Common myeloid progenitor, CD34-positive (primary cell): ENCODE results near the gene CLEC16A.

Experiments used
- CTCF ChIA-PET: fragments of 350-600 bp; sonication (Branson Sonifier 250); formaldehyde crosslinking; loops from one replicate; lab custom pipeline; 2021; ENCODE audit warnings: antibody characterized with exemption; lab: Charles Lee
- POLR2A ChIA-PET: fragments of 350-600 bp; sonication (Branson Sonifier 250); formaldehyde crosslinking; loops from one replicate; lab custom pipeline; 2021; ENCODE audit warnings: antibody characterized with exemption; lab: Charles Lee
- DNase-seq, 3 donors: peaks; one replicate each; pipeline versions ENCODE4 v3.0.0 to v3.0.0-alpha.2; 2013
- H3K27ac ChIP-seq, 2 experiments: 1 replicate in 1 of 2; 2 replicates in 1 of 2; pipeline ENCODE4 v1.7.0; 2013; ENCODE audit warnings: inconsistent platforms in 2 of 2, low read length in 2 of 2, mild to moderate bottlenecking in 2 of 2, low read depth in 1 of 2, moderate library complexity in 1 of 2; ENCODE audit not compliant: severe bottlenecking in 2 of 2, insufficient read depth in 1 of 2, poor library complexity in 1 of 2
- H3K27me3 ChIP-seq, 5 experiments: replicated peaks in 2 of 5; 1 replicate in 3 of 5; 2 replicates in 2 of 5; pipeline versions ENCODE4 v1.6.1 to v1.7.0; 2013; ENCODE audit warnings: low read length in 4 of 5, mild to moderate bottlenecking in 2 of 5, moderate library complexity in 2 of 5, inconsistent platforms in 1 of 5; ENCODE audit not compliant: insufficient read depth in 5 of 5, control insufficient read depth in 4 of 5
- H3K36me3 ChIP-seq, 4 experiments: 1 replicate in 2 of 4; 2 replicates in 2 of 4; pipeline versions ENCODE4 v1.6.1 to v1.7.0; 2013; ENCODE audit warnings: low read length in 3 of 4, control low read depth in 1 of 4, mild to moderate bottlenecking in 1 of 4; ENCODE audit not compliant: control insufficient read depth in 4 of 4, insufficient read depth in 4 of 4
- H3K4me1 ChIP-seq, 4 experiments: 1 replicate in 3 of 4; 2 replicates in 1 of 4; pipeline versions ENCODE4 v1.6.1 to v1.7.1; 2013; ENCODE audit warnings: low read length in 3 of 4, mild to moderate bottlenecking in 3 of 4, control low read depth in 1 of 4, inconsistent platforms in 1 of 4, moderate library complexity in 1 of 4; ENCODE audit not compliant: control insufficient read depth in 4 of 4, insufficient read depth in 4 of 4; ENCODE audit errors: control extremely low read depth in 1 of 4
- H3K4me3 ChIP-seq, 7 experiments: 1 replicate in 4 of 7; 2 replicates in 3 of 7; pipeline versions ENCODE4 v1.5.1 to v1.7.0; 2013; ENCODE audit warnings: mild to moderate bottlenecking in 7 of 7, low read length in 6 of 7, moderate library complexity in 6 of 7, inconsistent platforms in 2 of 7, low read depth in 2 of 7, control low read depth in 1 of 7; ENCODE audit not compliant: insufficient read depth in 4 of 7, control insufficient read depth in 1 of 7; ENCODE audit errors: extremely low read depth in 1 of 7
- H3K9me3 ChIP-seq, 5 experiments: 1 replicate in 4 of 5; 2 replicates in 1 of 5; pipeline versions ENCODE4 v1.6.1 to v1.7.1; 2013; ENCODE audit warnings: low read length in 4 of 5, mild to moderate bottlenecking in 2 of 5, inconsistent platforms in 1 of 5, low read depth in 1 of 5, moderate library complexity in 1 of 5; ENCODE audit not compliant: control insufficient read depth in 4 of 5, insufficient read depth in 2 of 5; ENCODE audit errors: control extremely low read depth in 1 of 5
- WGBS: methylation state at CpG from one replicate; pipeline ENCODE4 v1.1.5; 2013; ENCODE audit not compliant: insufficient coverage; 5-methylcytosine and 5-hydroxymethylcytosine counted together

CLEC16A gene

DNA sequence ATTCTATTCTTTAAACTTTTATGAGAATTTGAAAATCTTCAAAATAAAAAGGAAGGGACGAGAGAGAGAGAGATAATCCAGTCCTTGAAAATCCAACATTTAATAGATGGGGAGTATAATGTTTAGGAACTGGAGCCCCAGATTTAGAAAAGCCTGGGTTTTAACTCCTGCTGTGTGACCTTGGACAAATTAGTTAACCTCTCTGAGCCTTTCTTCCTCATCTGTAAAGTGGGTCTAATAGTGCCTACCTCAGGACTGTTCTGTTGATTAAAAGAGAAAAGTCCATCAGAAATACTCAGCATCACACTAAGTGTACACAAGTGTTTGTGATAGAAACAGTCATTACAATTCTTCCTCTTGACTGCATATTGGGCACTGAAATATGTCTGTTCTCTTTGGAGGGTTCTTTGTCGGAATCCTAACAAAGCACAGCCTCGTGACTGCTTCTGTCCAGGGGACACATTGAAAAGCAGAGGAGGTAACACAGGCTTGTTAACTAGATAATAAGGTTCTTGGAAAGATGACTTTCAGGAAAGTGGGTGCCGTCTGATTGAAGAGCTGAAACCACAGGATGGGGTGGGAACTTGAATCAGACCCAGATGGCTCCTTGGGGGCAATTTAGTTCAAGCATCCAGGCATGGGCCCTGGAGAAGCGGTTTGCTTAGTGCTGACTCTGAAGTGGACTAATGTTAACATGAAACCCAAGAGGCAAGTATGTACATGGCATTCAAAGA lies 128.2 kb downstream of the CLEC16A start:
- 59% methylated on average over 3 of the region's 5 CpGs for WGBS
- ChIA-PET CTCF (interaction anchor here (1.4 kb wide), 2 partner anchors 10 to 23 kb away, joined by 3 to 4 read pairs; no protein-coding TSS in a partner anchor), POLR2A (interaction anchor here (1.1 kb wide), 1 partner anchor 20 kb away, joined by 4 read pairs; no protein-coding TSS in a partner anchor)
- Histone ChIP-seq H3K27me3 (no peaks in the 10 kb centered on the region), H3K36me3 (peaks cover 0 to 8% (median 6%) of the 10 kb centered on the region in 4 experiments), H3K27ac (no peak overlapping the region), H3K4me1 (peaks cover 2 to 15% (median 5%) of the 10 kb centered on the region in 4 experiments), H3K9me3 (no peaks in the 10 kb centered on the region), H3K4me3 (no peak overlapping the region)
- DNase-seq = peak in 2 of 3 donors; percentile 40 to 48

- DNase-seq = no peak
- POLR2A ChIA-PET = interaction anchor here (0.7 to 1.1 kb wide), 2 partner anchors 21 to 184 kb away, joined by 3 to 4 read pairs; no protein-coding TSS in a partner anchor
- Histone ChIP-seq H3K36me3 (peaks cover 0 to 8% (median 6%) of the 10 kb centered on the region in 4 experiments), H3K9me3 (no peaks in the 10 kb centered on the region), H3K27ac (no peak overlapping the region), H3K27me3 (no peaks in the 10 kb centered on the region), H3K4me1 (peaks cover 2 to 15% (median 5%) of the 10 kb centered on the region in 4 experiments), H3K4me3 (no peak overlapping the region)
- CTCF ChIA-PET = interaction anchor here (1.4 kb wide), 2 partner anchors 9 to 22 kb away, joined by 3 to 4 read pairs; no protein-coding TSS in a partner anchor
- WGBS = 97% methylated on average over 10 of the region's 11 CpGs
Observed at GRCh38 chr16:11073407-11073999, 129.1 kb downstream of the CLEC16A start.

GRCh38 chr16:11074131-11074530 lies 129.8 kb downstream of the CLEC16A start:
- H3K27me3 ChIP-seq = no peaks in the 10 kb centered on the region
- H3K9me3 ChIP-seq = no peaks in the 10 kb centered on the region
- no peak overlapping the region for H3K27ac ChIP-seq
- DNase-seq = no peak
- ChIA-PET CTCF (interaction anchor here (0.6 to 1.9 kb wide), 4 partner anchors 9 to 90 kb away, joined by 3 to 7 read pairs (median 4); no protein-coding TSS in a partner anchor), POLR2A (interaction anchor here (0.7 kb wide), 1 partner anchor 183 kb away, joined by 3 read pairs; no protein-coding TSS in a partner anchor)
- peaks cover 0 to 8% (median 4%) of the 10 kb centered on the region in 4 experiments for H3K36me3 ChIP-seq
- no peak overlapping the region for H3K4me3 ChIP-seq
- peaks cover 2 to 15% (median 5%) of the 10 kb centered on the region in 4 experiments for H3K4me1 ChIP-seq

DNA sequence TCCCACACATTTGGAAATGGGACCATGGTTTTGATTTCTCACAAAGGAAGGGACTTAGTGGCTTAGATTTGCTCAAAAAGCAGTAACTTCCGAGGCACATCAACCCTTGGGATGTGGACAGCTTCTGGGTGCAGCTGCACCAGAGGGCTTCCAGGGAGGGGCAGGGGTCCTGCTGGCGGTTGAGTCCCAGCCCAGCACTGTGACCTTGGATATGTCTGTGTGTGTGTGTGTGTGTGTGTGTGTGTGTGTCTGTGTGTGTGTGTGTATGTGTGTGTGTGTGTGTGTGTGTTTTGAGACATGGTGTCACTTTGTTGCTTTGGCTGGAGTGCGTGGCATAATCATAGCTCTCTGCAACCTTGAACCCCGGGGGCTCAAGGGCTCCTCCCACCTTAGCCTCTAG lies 130.8 kb downstream of the CLEC16A start:
- Histone ChIP-seq H3K9me3 (no peaks in the 10 kb centered on the region), H3K4me1 (peaks cover 4 to 24% (median 9%) of the 10 kb centered on the region in 4 experiments), H3K27ac (no peak overlapping the region), H3K27me3 (no peaks in the 10 kb centered on the region), H3K4me3 (no peak overlapping the region), H3K36me3 (peaks cover 0 to 12% (median 5%) of the 10 kb centered on the region in 4 experiments)
- WGBS = 93% methylated on average over 3 of the region's 4 CpGs
- ChIA-PET CTCF (interaction anchor here (1.0 to 1.9 kb wide), 3 partner anchors 10 to 15 kb away, joined by 3 to 7 read pairs (median 5); no protein-coding TSS in a partner anchor), POLR2A (interaction anchor here (0.6 to 1.1 kb wide), 2 partner anchors 24 to 84 kb away, joined by 3 read pairs; no protein-coding TSS in a partner anchor)
- no peak for DNase-seq

- no peak overlapping the region for H3K4me3 ChIP-seq
- no peaks in the 10 kb centered on the region for H3K27me3 ChIP-seq
- no peaks in the 10 kb centered on the region for H3K9me3 ChIP-seq
- peaks cover 4 to 24% (median 9%) of the 10 kb centered on the region in 4 experiments for H3K4me1 ChIP-seq
- peaks cover 0 to 12% (median 4%) of the 10 kb centered on the region in 4 experiments for H3K36me3 ChIP-seq
- no peak overlapping the region for H3K27ac ChIP-seq
- POLR2A ChIA-PET = interaction anchor here (1.1 kb wide), 1 partner anchor 82 kb away, joined by 3 read pairs; no protein-coding TSS in a partner anchor
- CTCF ChIA-PET = interaction anchor here (1.0 to 1.4 kb wide), 3 partner anchors 10 to 13 kb away, joined by 3 to 5 read pairs (median 3); no protein-coding TSS in a partner anchor
- DNase-seq = no peak
- 86% methylated on average over 9 of the region's 13 CpGs for WGBS
Observed at GRCh38 chr16:11076259-11077018, 132.1 kb downstream of the CLEC16A start.

- no peak overlapping the region for H3K4me3 ChIP-seq
- POLR2A ChIA-PET = interaction anchor here (0.6 to 1.0 kb wide), 2 partner anchors 26 to 71 kb away, joined by 3 read pairs; no protein-coding TSS in a partner anchor
- H3K36me3 ChIP-seq = peaks cover 0 to 16% (median 6%) of the 10 kb centered on the region in 4 experiments
- H3K9me3 ChIP-seq = no peaks in the 10 kb centered on the region
- no peaks in the 10 kb centered on the region for H3K27me3 ChIP-seq
- WGBS = 100% methylated on average over 3 of the region's 5 CpGs
- H3K27ac ChIP-seq = no peak overlapping the region
- peaks cover 4 to 15% (median 8%) of the 10 kb centered on the region in 4 experiments for H3K4me1 ChIP-seq
- DNase-seq = no peak
- CTCF ChIA-PET = interaction anchor here (1.5 kb wide), 1 partner anchor 15 kb away, joined by 3 read pairs; no protein-coding TSS in a partner anchor
Observed at GRCh38 chr16:11078812-11079459, 134.6 kb downstream of the CLEC16A start.
